Stomach (tissue), 9 donors: ENCODE measurements around the gene PLAGL2. TPM values are rescaled to one million over a fixed set of nuclear protein-coding genes. Genes with fewer than 3 reads are reported as not detected.

Experiments used
- DNase-seq, 2 donors: peaks; one replicate each; pipeline versions ENCODE4 v3.0.0 to v3.0.0-alpha.2; 2013 to 2019
- H3K27ac ChIP-seq, 5 donors: fragments of 200-600 bp in 4 of 5; sonication (generic) in 4 of 5; one replicate each; pipeline ENCODE4 v1.5.1; 2013 to 2019; ENCODE audit warnings: mild to moderate bottlenecking in 1 of 5, moderate library complexity in 1 of 5
- H3K27me3 ChIP-seq, 3 donors: fragments of 200-600 bp; sonication (generic); one replicate each; pipeline ENCODE4 v1.5.1; 2017 to 2019; ENCODE audit warnings: mixed run types in 1 of 3
- H3K36me3 ChIP-seq, 4 donors: fragments of 200-600 bp; sonication (generic); 1 replicate in 3 of 4; 2 replicates in 1 of 4; pipeline ENCODE4 v1.5.1; 2016 to 2019
- H3K4me1 ChIP-seq, 4 donors: fragments of 200-600 bp; sonication (generic); one replicate each; pipeline ENCODE4 v1.5.1; 2016 to 2019
- H3K4me3 ChIP-seq, 4 donors: fragments of 200-600 bp; sonication (generic) in 3 of 4; one replicate each; pipeline ENCODE4 v1.5.1; 2016 to 2019; ENCODE audit warnings: mild to moderate bottlenecking in 1 of 4
- H3K9me3 ChIP-seq, 4 donors: fragments of 200-600 bp; sonication (generic); one replicate each; pipeline ENCODE4 v1.5.1; 2016 to 2019
- CTCF ChIP-seq, 7 experiments: fragments of 450-650 bp in 4 of 7; fragments of 200-600 bp in 3 of 7; sonication (generic) in 3 of 7; IDR thresholded peaks; one replicate each; pipeline ENCODE4 v1.5.1; 2016 to 2019; ENCODE audit warnings: antibody characterized with exemption in 7 of 7, control low read depth in 2 of 7, mild to moderate bottlenecking in 1 of 7
- EP300 ChIP-seq: sonication (generic); formaldehyde crosslinking; IDR thresholded peaks from one replicate; pipeline ENCODE4 v1.6.1; 2017; ENCODE audit warnings: antibody characterized with exemption
- POLR2A ChIP-seq, 4 donors: fragments of 450-650 bp; IDR thresholded peaks; one replicate each; pipeline ENCODE4 v1.6.1; 2016; ENCODE audit warnings: antibody characterized with exemption in 4 of 4, control low read depth in 2 of 4, mild to moderate bottlenecking in 1 of 4, moderate library complexity in 1 of 4
- POLR2AphosphoS5 ChIP-seq, 3 donors: sonication (generic); formaldehyde crosslinking; IDR thresholded peaks; one replicate each; pipeline ENCODE4 v1.6.1; 2016; ENCODE audit warnings: antibody characterized with exemption in 3 of 3
- WGBS, 5 donors: extraction: QIAGEN DNeasy Blood & Tissue Kit in 3 of 5; methylation state at CpG; one replicate each; pipeline versions ENCODE4 v1.1.5 to v1.1.7; 2013 to 2018; 5-methylcytosine and 5-hydroxymethylcytosine counted together
- intact Hi-C: fragments of 100-400 bp; cut with DNase I; formaldehyde crosslinking; loops from one replicate; pipeline ENCODE4 v1.15.1; 2023; ENCODE audit warnings: low total_unique reads
- polyA plus RNA-seq, 3 donors: library from polyadenylated mRNA; stranded (reverse); fragments of 200-250 nt; gene quantifications; one replicate each; pipeline ENCODE4 v1.2.3, GENCODE V29; 2013
- total RNA-seq, 5 donors: library from RNA; depleted of rRNA; stranded (reverse); fragments of >200 nt; gene quantifications; one replicate each; pipeline versions ENCODE4 v1.1.0 to v1.2.3, GENCODE V29; 2014 to 2016
- donor health status: healthy with polysubstance abuse.
- donor health status: Bipolar disorder and iron deficiency.
- donor health status: healthy.

The PLAGL2 gene
- total and polyA plus RNA-seq, 8 donors = 1.8 to 20.0 (median 4.4) TPM

- TF ChIP-seq POLR2AphosphoS5 (IDR thresholded peaks at IDR 0.05) = no peak
- TF ChIP-seq EP300 = no peak
- no peak for TF ChIP-seq CTCF (IDR thresholded peaks at IDR 0.05)
- DNase-seq = no peak
- Histone ChIP-seq H3K4me3 (no peak overlapping the region), H3K4me1 (peaks cover 2 to 33% (median 12%) of the 10 kb centered on the region in 4 donors), H3K27me3 (no peaks in the 10 kb centered on the region), H3K9me3 (no peaks in the 10 kb centered on the region), H3K36me3 (peaks cover 20 to 94% (median 85%) of the 10 kb centered on the region in 4 donors), H3K27ac (no peak overlapping the region)
- intact Hi-C loops = no loop called here
- WGBS, 5 donors = 89 to 100% (median 94%) methylated on average over 1 of the region's 1 CpG
Measured at GRCh38 chr20:32213870-32214269, 6.3 kb upstream of the PLAGL2 start.

- no peak for DNase-seq
- 68 to 76% (median 70%) methylated on average over 9 of the region's 9 CpGs for WGBS, 5 donors
- Histone ChIP-seq H3K36me3 (peaks cover 0 to 55% (median 47%) of the 10 kb centered on the region in 4 donors), H3K9me3 (no peaks in the 10 kb centered on the region), H3K27ac (no peak overlapping the region), H3K27me3 (no peaks in the 10 kb centered on the region), H3K4me3 (no peak overlapping the region), H3K4me1 (peaks cover 24 to 59% (median 43%) of the 10 kb centered on the region in 4 donors)
- no peak for TF ChIP-seq CTCF (IDR thresholded peaks at IDR 0.05)
- TF ChIP-seq POLR2A (IDR thresholded peaks at IDR 0.05) = no peak
- no peak for TF ChIP-seq EP300
- TF ChIP-seq POLR2AphosphoS5 (IDR thresholded peaks at IDR 0.05) = no peak
- intact Hi-C loops = no loop called here
Measured at GRCh38 chr20:32209850-32210605, 2.5 kb upstream of the PLAGL2 start.

GRCh38 chr20:32208499-32209154 is 1.1 kb upstream of the PLAGL2 start:
- WGBS, 5 donors = 47 to 66% (median 54%) methylated on average over 13 of the region's 13 CpGs
- intact Hi-C loops = no loop called here

More at GRCh38 chr20:32208499-32209154, 1.1 kb upstream of the PLAGL2 start:
- Histone ChIP-seq H3K4me3 (peak overlapping the region; percentile 77 to 99 (median 92)), H3K9me3 (no peaks in the 10 kb centered on the region), H3K36me3 (peaks cover 0 to 41% (median 36%) of the 10 kb centered on the region in 4 donors), H3K27me3 (no peaks in the 10 kb centered on the region), H3K4me1 (peaks cover 36 to 73% (median 57%) of the 10 kb centered on the region in 4 donors), H3K27ac (peak overlapping the region in 4 of 5 donors; percentile 92 to 97 (median 94))
- DNase-seq = no peak
- TF ChIP-seq POLR2A (IDR thresholded peaks at IDR 0.05) (no peak), EP300 (no peak), POLR2AphosphoS5 (IDR thresholded peaks at IDR 0.05) (no peak), CTCF (IDR thresholded peaks at IDR 0.05) (no peak)
